Lower lobe of right lung (tissue), 2 donors: ENCODE results near the gene MCM10. TPM values are rescaled to one million over a fixed set of nuclear protein-coding genes. Genes with fewer than 3 reads are reported as not detected.

Experiments used
- ATAC-seq, 2 donors: fragments of 200-7000 bp; cut with Tn5 transposase; one replicate each; pipeline ENCODE4 v1.9.1; 2020 to 2022; ENCODE audit warnings: mild to moderate bottlenecking in 2 of 2, moderate library complexity in 2 of 2
- DNase-seq: peaks from one replicate; pipeline ENCODE4 v3.0.0-alpha.2; 2020
- H3K27ac ChIP-seq: fragments of 200-600 bp; one replicate; pipeline ENCODE4 v1.8.0; 2022
- H3K27me3 ChIP-seq: fragments of 200-600 bp; one replicate; pipeline ENCODE4 v1.8.0; 2022; ENCODE audit warnings: low read depth
- H3K36me3 ChIP-seq: fragments of 200-600 bp; one replicate; pipeline ENCODE4 v1.8.0; 2022; ENCODE audit warnings: mild to moderate bottlenecking
- H3K4me1 ChIP-seq: fragments of 200-600 bp; one replicate; pipeline ENCODE4 v1.8.0; 2022
- H3K4me3 ChIP-seq: fragments of 200-600 bp; one replicate; pipeline ENCODE4 v1.8.0; 2022; ENCODE audit warnings: mild to moderate bottlenecking
- H3K9me3 ChIP-seq: fragments of 200-600 bp; one replicate; pipeline ENCODE4 v1.8.0; 2022
- intact Hi-C: fragments of 100-400 bp; cut with DNase I; formaldehyde crosslinking; loops from one replicate; pipeline ENCODE4 v1.11.0; 2022
- total RNA-seq: library from RNA; stranded (reverse); fragmentation: NEBNext Ultra II Directional; extraction: Animal tissue kit (Norgen Biotek cat#: 25700); gene quantifications from one replicate; pipeline ENCODE4 v1.2.1, GENCODE V29; 2021
- TF ChIP-seq, protein P1 (sequence below): fragments of 200-600 bp; IDR thresholded peaks from one replicate; pipeline ENCODE4 v1.8.0; 2022; ENCODE audit warnings: antibody characterized with exemption, mild to moderate bottlenecking
- donor health status: DM: no; HTN: yes; CAD: no; lungs with severe emphysema.

MCM10 gene
- total RNA-seq, 1 donor from 2014 or later, result 0.38 TPM

DNA sequence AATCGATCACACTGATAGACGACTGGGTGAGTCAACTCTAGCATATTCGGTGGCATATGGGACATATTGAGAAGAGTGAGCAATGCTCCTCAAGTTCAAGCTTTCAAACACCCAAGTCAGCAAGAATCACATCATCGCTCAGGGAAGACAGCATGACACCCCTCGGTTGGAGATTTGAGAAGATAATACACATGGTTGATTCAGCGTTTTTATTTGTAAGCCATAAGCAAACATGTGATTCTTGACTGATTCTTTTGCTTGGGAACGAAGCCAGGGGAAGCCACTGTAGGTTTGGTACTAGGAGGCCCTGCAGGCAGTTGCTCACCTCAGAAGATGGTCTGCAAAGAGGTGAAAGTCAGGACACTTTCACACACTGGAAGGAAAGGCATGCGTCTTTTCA lies 60.2 kb downstream of the MCM10 start:
- no peaks in the 10 kb centered on the region for H3K9me3 ChIP-seq
- no peaks in the 10 kb centered on the region for H3K27me3 ChIP-seq
- DNase-seq, result no peak
- no peaks in the 10 kb centered on the region for H3K4me1 ChIP-seq
- no peak overlapping the region for H3K27ac ChIP-seq
- no peak for ATAC-seq
- TF ChIP-seq, protein P1, sequence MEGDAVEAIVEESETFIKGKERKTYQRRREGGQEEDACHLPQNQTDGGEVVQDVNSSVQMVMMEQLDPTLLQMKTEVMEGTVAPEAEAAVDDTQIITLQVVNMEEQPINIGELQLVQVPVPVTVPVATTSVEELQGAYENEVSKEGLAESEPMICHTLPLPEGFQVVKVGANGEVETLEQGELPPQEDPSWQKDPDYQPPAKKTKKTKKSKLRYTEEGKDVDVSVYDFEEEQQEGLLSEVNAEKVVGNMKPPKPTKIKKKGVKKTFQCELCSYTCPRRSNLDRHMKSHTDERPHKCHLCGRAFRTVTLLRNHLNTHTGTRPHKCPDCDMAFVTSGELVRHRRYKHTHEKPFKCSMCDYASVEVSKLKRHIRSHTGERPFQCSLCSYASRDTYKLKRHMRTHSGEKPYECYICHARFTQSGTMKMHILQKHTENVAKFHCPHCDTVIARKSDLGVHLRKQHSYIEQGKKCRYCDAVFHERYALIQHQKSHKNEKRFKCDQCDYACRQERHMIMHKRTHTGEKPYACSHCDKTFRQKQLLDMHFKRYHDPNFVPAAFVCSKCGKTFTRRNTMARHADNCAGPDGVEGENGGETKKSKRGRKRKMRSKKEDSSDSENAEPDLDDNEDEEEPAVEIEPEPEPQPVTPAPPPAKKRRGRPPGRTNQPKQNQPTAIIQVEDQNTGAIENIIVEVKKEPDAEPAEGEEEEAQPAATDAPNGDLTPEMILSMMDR, result no peak
- no peak overlapping the region for H3K4me3 ChIP-seq
- no peaks in the 10 kb centered on the region for H3K36me3 ChIP-seq
- intact Hi-C loops, result no loop called here

DNA sequence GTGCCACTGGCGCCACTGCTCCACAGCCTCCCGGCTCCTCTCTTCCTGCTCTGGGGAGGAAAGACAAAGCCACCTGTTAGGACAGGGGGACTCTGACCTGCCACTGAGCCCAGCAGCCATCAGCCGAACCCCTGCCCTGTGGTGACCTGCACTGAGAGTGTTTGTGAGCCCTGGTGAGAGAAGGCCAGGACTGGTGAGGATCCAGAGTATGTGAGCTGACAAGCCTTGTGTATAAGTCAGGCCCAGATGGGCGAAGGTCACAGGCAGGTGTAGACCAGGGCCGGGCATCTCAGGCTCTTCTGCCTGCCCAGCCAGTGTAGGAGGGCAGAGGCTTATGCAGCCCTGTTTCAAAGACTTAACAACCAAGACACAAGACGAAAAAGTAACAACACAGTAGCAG lies 60.8 kb downstream of the MCM10 start:
- no peak for DNase-seq
- TF ChIP-seq, protein P1, result no peak
- no peaks in the 10 kb centered on the region for H3K36me3 ChIP-seq
- H3K4me3 ChIP-seq, result no peak overlapping the region
- H3K27ac ChIP-seq, result no peak overlapping the region
- no peaks in the 10 kb centered on the region for H3K4me1 ChIP-seq
- ATAC-seq, result no peak
- H3K9me3 ChIP-seq, result no peaks in the 10 kb centered on the region
- no peaks in the 10 kb centered on the region for H3K27me3 ChIP-seq
- intact Hi-C loops, result no loop called here

DNA sequence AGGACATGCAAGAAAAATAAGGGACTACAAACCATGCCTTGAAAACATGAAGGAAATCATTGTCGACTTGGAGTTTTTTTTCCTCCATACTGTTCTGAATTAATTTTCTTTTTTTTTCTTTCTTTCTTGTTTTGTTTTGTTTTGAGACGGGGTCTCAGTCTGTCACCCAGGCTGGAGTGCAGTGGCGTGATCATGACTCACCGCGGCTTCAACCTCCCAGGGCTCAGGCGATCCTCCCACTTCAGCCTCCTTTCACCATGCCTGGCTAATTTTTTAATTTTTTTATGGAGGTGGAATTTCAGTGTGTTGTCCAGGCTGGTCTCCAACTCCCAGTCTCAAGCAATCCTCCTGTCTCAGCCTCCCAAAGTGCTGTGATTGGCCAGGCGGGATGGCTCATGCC lies 61.2 kb downstream of the MCM10 start:
- H3K36me3 ChIP-seq, result no peaks in the 10 kb centered on the region
- TF ChIP-seq, protein P1, result no peak
- no peaks in the 10 kb centered on the region for H3K27me3 ChIP-seq
- DNase-seq (no peak), ATAC-seq (no peak)
- H3K4me3 ChIP-seq, result no peak overlapping the region
- no peaks in the 10 kb centered on the region for H3K9me3 ChIP-seq
- intact Hi-C loops, result no loop called here
- H3K4me1 ChIP-seq, result no peaks in the 10 kb centered on the region
- H3K27ac ChIP-seq, result no peak overlapping the region

DNA sequence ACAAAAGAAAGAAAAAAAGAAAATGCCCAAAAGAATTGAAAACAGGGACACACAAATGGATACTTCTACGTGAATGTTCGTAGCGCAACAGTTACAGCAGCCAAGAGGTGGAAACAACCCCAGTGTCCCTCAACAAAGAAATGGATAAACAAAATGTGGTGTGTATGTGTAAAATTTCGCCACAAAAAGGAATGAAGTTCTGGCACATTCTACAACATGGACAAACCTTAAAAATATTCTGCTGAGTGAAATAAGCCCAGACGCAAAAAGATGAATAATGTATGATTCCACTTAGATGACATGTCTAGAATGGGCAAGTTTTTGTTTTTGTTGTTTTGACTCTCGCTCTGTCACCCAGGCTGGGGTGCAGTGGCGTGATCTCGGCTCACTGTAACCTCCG lies 61.9 kb downstream of the MCM10 start:
- Histone ChIP-seq H3K9me3 (no peaks in the 10 kb centered on the region), H3K4me1 (no peaks in the 10 kb centered on the region), H3K27ac (no peak overlapping the region), H3K4me3 (no peak overlapping the region), H3K36me3 (no peaks in the 10 kb centered on the region), H3K27me3 (no peaks in the 10 kb centered on the region)
- intact Hi-C loops, result no loop called here
- ATAC-seq (no peak), DNase-seq (no peak)
- TF ChIP-seq, protein P1, result no peak

DNA sequence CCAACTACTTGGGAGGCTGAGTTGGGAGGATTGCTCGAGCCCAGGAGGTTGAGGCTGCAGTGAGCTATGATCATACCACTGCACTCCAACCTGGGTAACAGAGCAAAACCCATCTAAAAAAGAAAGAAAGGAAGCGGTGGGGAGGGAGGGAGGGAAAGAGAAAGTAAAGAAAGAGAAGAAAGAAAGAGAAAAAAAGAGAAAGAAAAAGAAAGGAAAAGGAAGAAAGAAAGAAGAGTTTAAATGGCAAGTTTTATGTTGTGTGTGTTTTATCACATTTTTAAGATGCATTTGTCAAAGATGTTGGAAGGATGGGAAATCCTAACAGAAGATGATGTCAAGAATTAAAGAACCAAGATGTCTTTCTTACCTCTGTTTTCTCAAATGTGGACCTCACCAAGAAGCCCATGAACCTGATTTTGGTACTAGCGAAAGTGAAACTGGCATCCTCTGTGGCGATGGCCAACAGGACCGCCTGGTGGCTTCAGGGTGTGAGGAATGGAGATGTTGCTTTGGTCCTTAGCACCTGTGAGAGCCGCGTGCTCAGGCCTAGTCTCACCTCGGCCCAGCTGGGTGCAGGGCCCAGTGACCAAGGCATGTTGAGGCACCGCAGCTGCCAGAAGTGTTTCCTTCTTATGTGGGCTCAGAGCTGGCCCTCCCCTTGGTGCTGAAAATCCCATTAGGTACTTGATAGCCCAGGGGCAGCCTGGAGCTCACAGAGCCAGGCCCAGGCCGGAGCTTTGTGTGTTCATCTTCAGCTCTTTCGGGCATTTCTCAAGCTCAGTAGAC lies 63.0 kb downstream of the MCM10 start:
- DNase-seq (no peak), ATAC-seq (no peak)
- H3K36me3 ChIP-seq, result no peaks in the 10 kb centered on the region
- no peaks in the 10 kb centered on the region for H3K9me3 ChIP-seq
- intact Hi-C loops, result no loop called here
- TF ChIP-seq, protein P1, result no peak
- no peak overlapping the region for H3K4me3 ChIP-seq
- H3K4me1 ChIP-seq, result no peaks in the 10 kb centered on the region
- no peak overlapping the region for H3K27ac ChIP-seq
- no peaks in the 10 kb centered on the region for H3K27me3 ChIP-seq
